H9 (cell line): ENCODE data around the gene LARP1. TPM values are rescaled to one million over a fixed set of nuclear protein-coding genes. Genes with fewer than 3 reads are reported as not detected.

ENCODE experiments used
- DNase-seq: peaks from one replicate; pipeline ENCODE4 v3.0.0-alpha.2; 2017
- H2AFZ ChIP-seq: one replicate; pipeline ENCODE4 v1.6.1; 2013; ENCODE audit warnings: mild to moderate bottlenecking, low read length, control low read depth, moderate library complexity
- H2AK5ac ChIP-seq: 2 replicates; pipeline ENCODE4 v1.6.1; 2013; ENCODE audit warnings: low read length, control low read depth, mixed read lengths; ENCODE audit not compliant: insufficient read length
- H2BK120ac ChIP-seq: one replicate; pipeline ENCODE4 v1.6.1; 2013; ENCODE audit warnings: low read depth, mild to moderate bottlenecking, low read length, control low read depth, inconsistent platforms; ENCODE audit not compliant: poor library complexity, severe bottlenecking
- H2BK12ac ChIP-seq: 2 replicates; pipeline ENCODE4 v1.6.1; 2013; ENCODE audit warnings: low read length, control low read depth, mixed read lengths, low read depth; ENCODE audit not compliant: insufficient read length
- H2BK15ac ChIP-seq: 2 replicates; pipeline ENCODE4 v1.6.1; 2013; ENCODE audit warnings: low read depth, low read length, control low read depth
- H2BK20ac ChIP-seq: one replicate; pipeline ENCODE4 v1.6.1; 2013; ENCODE audit warnings: low read depth, mild to moderate bottlenecking, low read length, control low read depth, inconsistent platforms; ENCODE audit not compliant: poor library complexity, severe bottlenecking
- H2BK5ac ChIP-seq: 2 replicates; pipeline ENCODE4 v1.6.1; 2013; ENCODE audit warnings: low read length, control low read depth, mixed read lengths; ENCODE audit not compliant: insufficient read length
- H3K14ac ChIP-seq: 2 replicates; pipeline ENCODE4 v1.6.1; 2013; ENCODE audit warnings: low read length, control low read depth; ENCODE audit not compliant: insufficient read depth
- H3K18ac ChIP-seq: 2 replicates; pipeline ENCODE4 v1.6.1; 2013; ENCODE audit warnings: low read depth, mild to moderate bottlenecking, mixed read lengths, low read length, control low read depth; ENCODE audit not compliant: insufficient read length
- H3K23ac ChIP-seq: 2 replicates; pipeline ENCODE4 v1.6.1; 2013; ENCODE audit warnings: low read length, control low read depth, mixed read lengths, low read depth; ENCODE audit not compliant: insufficient read length
- H3K23me2 ChIP-seq: 2 replicates; pipeline ENCODE4 v1.6.1; 2013; ENCODE audit warnings: low read depth, mild to moderate bottlenecking, mixed read lengths, low read length, control low read depth; ENCODE audit not compliant: insufficient read length, poor library complexity, severe bottlenecking
- H3K27ac ChIP-seq: 2 replicates; pipeline ENCODE4 v1.5.1; 2013; ENCODE audit warnings: low read length, control low read depth, mixed read lengths, low read depth; ENCODE audit not compliant: insufficient read length
- H3K27me3 ChIP-seq: 2 replicates; pipeline ENCODE4 v1.6.1; 2013; ENCODE audit warnings: low read length, control low read depth, inconsistent platforms; ENCODE audit not compliant: insufficient read depth
- H3K4ac ChIP-seq: 2 replicates; pipeline ENCODE4 v1.6.1; 2013; ENCODE audit warnings: low read depth, mild to moderate bottlenecking, control low read depth, inconsistent platforms, low read length, moderate library complexity
- H3K4me1 ChIP-seq: 2 replicates; pipeline ENCODE4 v1.6.1; 2013; ENCODE audit warnings: low read length, control low read depth, inconsistent platforms; ENCODE audit not compliant: insufficient read depth
- H3K4me2 ChIP-seq: 2 replicates; pipeline ENCODE4 v1.6.1; 2013; ENCODE audit warnings: low read length, control low read depth, mixed read lengths; ENCODE audit not compliant: insufficient read length, insufficient read depth
- H3K56ac ChIP-seq: 2 replicates; pipeline ENCODE4 v1.6.1; 2013; ENCODE audit warnings: low read depth, mild to moderate bottlenecking, mixed read lengths, low read length, control low read depth; ENCODE audit not compliant: insufficient read length
- H3K79me1 ChIP-seq: 2 replicates; pipeline ENCODE4 v1.6.1; 2013; ENCODE audit warnings: low read depth, mild to moderate bottlenecking, moderate library complexity, low read length, control low read depth, inconsistent platforms; ENCODE audit not compliant: insufficient read depth, poor library complexity, severe bottlenecking
- H3K79me2 ChIP-seq: 2 replicates; pipeline ENCODE4 v1.6.1; 2013; ENCODE audit warnings: low read length, control low read depth, inconsistent platforms; ENCODE audit not compliant: insufficient read depth
- H3K9ac ChIP-seq: 2 replicates; pipeline ENCODE4 v1.6.1; 2013; ENCODE audit warnings: low read length, control low read depth, mixed read lengths; ENCODE audit not compliant: insufficient read length; ENCODE audit errors: extremely low read depth
- H3K9me3 ChIP-seq: one replicate; pipeline ENCODE4 v1.6.1; 2013; ENCODE audit warnings: low read depth, low read length, inconsistent platforms; ENCODE audit not compliant: control insufficient read depth
- H3T11ph ChIP-seq: one replicate; pipeline ENCODE4 v1.6.1; 2013; ENCODE audit warnings: mild to moderate bottlenecking, low read length, control low read depth, inconsistent platforms
- H4K20me1 ChIP-seq: one replicate; pipeline ENCODE4 v1.6.1; 2013; ENCODE audit not compliant: control insufficient read depth, insufficient read length, insufficient read depth
- H4K5ac ChIP-seq: 2 replicates; pipeline ENCODE4 v1.6.1; 2013; ENCODE audit warnings: low read depth, mild to moderate bottlenecking, mixed read lengths, low read length, control low read depth; ENCODE audit not compliant: insufficient read length
- H4K8ac ChIP-seq: replicated peaks from 2 replicates; pipeline ENCODE4 v1.6.1; 2013; ENCODE audit warnings: low read length, control low read depth, mixed read lengths, low read depth; ENCODE audit not compliant: insufficient read length
- H4K91ac ChIP-seq: 2 replicates; pipeline ENCODE4 v1.6.1; 2013; ENCODE audit warnings: low read depth, mild to moderate bottlenecking, moderate library complexity, mixed read lengths, low read length, control low read depth; ENCODE audit not compliant: insufficient read length
- H3K27ac Mint-ChIP-seq, 3 experiments: 2 replicates in 2 of 3; 3 replicates in 1 of 3; pipeline ENCODE4 v1.8.0; 2020 to 2021; ENCODE audit warnings: mixed read lengths in 3 of 3, mild to moderate bottlenecking in 1 of 3, moderate library complexity in 1 of 3
- H3K27me3 Mint-ChIP-seq: 2 replicates; pipeline ENCODE4 v1.8.0; 2021; ENCODE audit warnings: low read depth, mild to moderate bottlenecking, moderate library complexity, mixed read lengths
- H3K36me3 Mint-ChIP-seq, 3 experiments: 2 replicates in 2 of 3; 3 replicates in 1 of 3; pipeline ENCODE4 v1.8.0; 2020 to 2021; ENCODE audit warnings: low read depth in 3 of 3, mixed read lengths in 3 of 3; ENCODE audit not compliant: insufficient read depth in 1 of 3
- H3K4me1 Mint-ChIP-seq, 2 experiments: 2 replicates each; pipeline ENCODE4 v1.8.0; 2020; ENCODE audit warnings: mixed read lengths in 2 of 2
- H3K4me3 Mint-ChIP-seq, 2 experiments: 2 replicates in 1 of 2; 3 replicates in 1 of 2; pipeline ENCODE4 v1.8.0; 2020 to 2021; ENCODE audit warnings: mild to moderate bottlenecking in 2 of 2, mixed read lengths in 2 of 2, moderate library complexity in 1 of 2
- H3K9me3 Mint-ChIP-seq, 2 experiments: 2 replicates in 1 of 2; 3 replicates in 1 of 2; pipeline ENCODE4 v1.8.0; 2020; ENCODE audit warnings: mild to moderate bottlenecking in 2 of 2, mixed read lengths in 2 of 2, moderate library complexity in 1 of 2
- WGBS: extraction: QIAGEN DNeasy Blood & Tissue Kit; methylation state at CpG from one replicate; pipeline ENCODE4 v1.1.7; 2013; ENCODE audit warnings: missing lambda C conversion rate, low lambda C conversion rate, mixed read lengths; ENCODE audit not compliant: insufficient read length; ENCODE audit errors: extremely low coverage; 5-methylcytosine and 5-hydroxymethylcytosine counted together
- total RNA-seq: library from RNA; stranded (reverse); gene quantifications from 2 replicates; pipeline ENCODE4 v1.2.1, GENCODE V29; 2021
- TF ChIP-seq, protein P1 (sequence below): fragments of 200-600 bp; sonication (generic); conservative IDR thresholded peaks from 3 replicates; pipeline ENCODE4 v1.8.0; 2021; ENCODE audit warnings: antibody characterized with exemption, mild to moderate bottlenecking

The LARP1 gene
- total RNA-seq, 1 experiment from 2014 or later: 405 TPM

DNA sequence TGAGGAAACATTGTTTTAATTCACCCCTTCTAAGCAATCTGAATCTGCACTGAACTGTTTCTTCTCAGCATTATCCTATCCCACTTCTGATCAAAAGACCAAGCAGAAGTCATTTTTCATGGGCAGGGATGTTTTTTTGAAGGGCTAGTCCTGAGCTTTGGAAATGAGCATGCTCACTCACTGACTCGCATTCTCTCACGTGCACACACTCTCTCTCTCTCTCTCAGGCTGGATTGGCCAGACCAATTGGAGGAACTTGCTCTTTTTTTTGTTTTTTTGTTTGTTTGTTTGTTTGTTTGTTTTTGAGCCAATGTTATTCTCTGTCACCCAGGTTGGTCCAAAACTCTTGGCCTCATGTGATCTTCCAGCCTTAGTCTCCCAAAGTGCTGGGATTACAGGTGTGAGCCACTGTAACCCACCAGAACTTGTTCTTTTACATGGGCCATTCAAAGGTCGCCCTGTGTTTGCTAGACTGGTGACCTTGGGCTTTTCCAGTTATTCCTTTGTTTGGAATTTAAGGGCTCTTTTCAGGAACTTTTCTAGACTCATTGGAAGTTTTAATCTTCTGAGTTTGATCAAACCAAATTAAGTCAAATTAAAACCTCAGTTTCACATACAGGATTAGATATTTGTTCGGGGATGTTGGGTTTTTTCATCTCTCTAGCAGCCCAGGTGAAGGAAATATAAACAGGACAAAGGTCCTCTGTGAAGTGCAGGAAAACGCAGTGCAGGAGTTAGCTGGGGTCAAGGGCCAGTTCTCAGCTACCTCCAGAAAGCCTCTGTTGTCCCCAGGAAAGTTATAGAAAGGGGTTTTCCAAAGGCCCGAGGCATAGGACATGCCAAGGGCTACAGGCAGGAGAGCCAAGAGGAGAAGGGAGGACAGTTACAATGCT is 82.1 kb downstream of the LARP1 start:
- Histone ChIP-seq H3K9ac (no peak overlapping the region), H3K79me1 (no peaks in the 10 kb centered on the region), H3K4ac (no peak overlapping the region), H3K4me2 (no peak overlapping the region), H3K79me2 (no peaks in the 10 kb centered on the region), H2AFZ (no peak overlapping the region), H3K9me3 (no peaks in the 10 kb centered on the region), H2BK12ac (no peak overlapping the region), H3K27ac (no peak overlapping the region), H4K91ac (no peak overlapping the region), H2AK5ac (no peak overlapping the region), H3K23me2 (no peaks in the 10 kb centered on the region), H4K8ac (no peak overlapping the region), H2BK20ac (no peak overlapping the region), H3K18ac (no peak overlapping the region), H3K14ac (no peak overlapping the region), H3T11ph (no peak overlapping the region), H4K5ac (no peak overlapping the region), H3K4me1 (no peaks in the 10 kb centered on the region), H3K27me3 (no peaks in the 10 kb centered on the region), H3K56ac (no peak overlapping the region), H2BK5ac (no peak overlapping the region), H2BK120ac (no peak overlapping the region), H4K20me1 (no peaks in the 10 kb centered on the region), H3K23ac (no peak overlapping the region), H2BK15ac (no peak overlapping the region)
- H3K9me3 Mint-ChIP-seq: no peaks in the 10 kb centered on the region
- no peak for DNase-seq
- TF ChIP-seq, protein P1, sequence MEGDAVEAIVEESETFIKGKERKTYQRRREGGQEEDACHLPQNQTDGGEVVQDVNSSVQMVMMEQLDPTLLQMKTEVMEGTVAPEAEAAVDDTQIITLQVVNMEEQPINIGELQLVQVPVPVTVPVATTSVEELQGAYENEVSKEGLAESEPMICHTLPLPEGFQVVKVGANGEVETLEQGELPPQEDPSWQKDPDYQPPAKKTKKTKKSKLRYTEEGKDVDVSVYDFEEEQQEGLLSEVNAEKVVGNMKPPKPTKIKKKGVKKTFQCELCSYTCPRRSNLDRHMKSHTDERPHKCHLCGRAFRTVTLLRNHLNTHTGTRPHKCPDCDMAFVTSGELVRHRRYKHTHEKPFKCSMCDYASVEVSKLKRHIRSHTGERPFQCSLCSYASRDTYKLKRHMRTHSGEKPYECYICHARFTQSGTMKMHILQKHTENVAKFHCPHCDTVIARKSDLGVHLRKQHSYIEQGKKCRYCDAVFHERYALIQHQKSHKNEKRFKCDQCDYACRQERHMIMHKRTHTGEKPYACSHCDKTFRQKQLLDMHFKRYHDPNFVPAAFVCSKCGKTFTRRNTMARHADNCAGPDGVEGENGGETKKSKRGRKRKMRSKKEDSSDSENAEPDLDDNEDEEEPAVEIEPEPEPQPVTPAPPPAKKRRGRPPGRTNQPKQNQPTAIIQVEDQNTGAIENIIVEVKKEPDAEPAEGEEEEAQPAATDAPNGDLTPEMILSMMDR: no peak
- peaks cover 0 to 4% (median 0%) of the 10 kb centered on the region in 3 experiments; a peak in 2 of 7 replicates for H3K36me3 Mint-ChIP-seq
- peaks cover 6% of the 10 kb centered on the region in 2 experiments for H3K4me1 Mint-ChIP-seq
- no CpG with 5 or more reads among the region's 6 CpGs for WGBS
- H3K27me3 Mint-ChIP-seq: no peaks in the 10 kb centered on the region; the same call in 1 of the 2 replicates
- H3K27ac Mint-ChIP-seq: peak overlapping the region in 1 of 3 experiments; percentile 45; a peak in 1 of 7 replicates
- H3K4me3 Mint-ChIP-seq: no peak overlapping the region
